GM12892 (cell line): Measurements from ENCODE around the gene BCL2L2.

Source experiments
- POLR2A ChIP-seq: IDR thresholded peaks from 2 replicates; pipeline ENCODE4 v1.6.1; 2011; ENCODE audit warnings: low read depth, low read length, control low read depth
- TAF1 ChIP-seq: IDR thresholded peaks from 2 replicates; pipeline ENCODE4 v1.6.1; 2011; ENCODE audit warnings: low read depth, mild to moderate bottlenecking, control low read depth, low read length, borderline replicate concordance

GRCh38 chr14:23307687-23308644 lies 1.3 kb downstream of the BCL2L2 start:
- TF ChIP-seq POLR2A = no peak
- TF ChIP-seq TAF1 = no peak
